22Rv1 (cell line): ENCODE results near the gene GFRA1.

Source experiments
- CTCF ChIP-seq: fragments of 450-650 bp; IDR thresholded peaks from 2 replicates; pipeline ENCODE4 v1.5.1; 2017; ENCODE audit warnings: mild to moderate bottlenecking
- ZFX ChIP-seq: fragments of 450-650 bp; IDR thresholded peaks from 2 replicates; pipeline ENCODE4 v1.6.1; 2017; ENCODE audit warnings: antibody characterized with exemption, borderline replicate concordance

- no peak for TF ChIP-seq CTCF
- no peak for TF ChIP-seq ZFX
These were observed 26.7 kb downstream of the GFRA1 start for GRCh38 chr10:116246263-116246662.
